SU-DHL-6 (cell line): ENCODE measurements around the gene SPTAN1.

Experiments used
- H2AFZ ChIP-seq: fragments of 200-600 bp; sonication (generic); 2 replicates; pipeline ENCODE4 v1.6.1; 2014; ENCODE audit warnings: low read depth, mild to moderate bottlenecking, moderate library complexity, mixed read lengths, antibody characterized with exemption, low read length; ENCODE audit not compliant: severe bottlenecking
- H3F3A ChIP-seq: fragments of 200-600 bp; shearing (Covaris generic); 2 replicates; pipeline ENCODE4 v1.6.0; 2016; ENCODE audit warnings: antibody characterized with exemption, mild to moderate bottlenecking; ENCODE audit not compliant: insufficient read depth
- H3K27ac ChIP-seq: fragments of 200-600 bp; sonication (generic); 2 replicates; pipeline ENCODE4 v1.5.1; 2016; ENCODE audit warnings: low read depth, mild to moderate bottlenecking, low read length, moderate library complexity, mixed read lengths
- H3K27me3 ChIP-seq: fragments of 200-600 bp; sonication (generic), shearing (Covaris generic); 2 replicates; pipeline ENCODE4 v1.6.0; 2014; ENCODE audit warnings: mild to moderate bottlenecking, low read length
- H3K36me3 ChIP-seq: fragments of 200-600 bp; sonication (generic); 2 replicates; pipeline ENCODE4 v1.6.1; 2014; ENCODE audit warnings: mild to moderate bottlenecking, low read length, mixed read lengths
- H3K4me2 ChIP-seq: fragments of 300-600, 200-600 bp; shearing (Covaris generic), sonication (generic); 2 replicates; pipeline ENCODE4 v1.6.0; 2014; ENCODE audit warnings: low read length, low read depth, mild to moderate bottlenecking; ENCODE audit not compliant: poor library complexity, severe bottlenecking
- H3K4me3 ChIP-seq: fragments of 200-600 bp; sonication (generic); 2 replicates; pipeline ENCODE4 v1.5.1; 2014; ENCODE audit warnings: antibody characterized with exemption, low read length, mild to moderate bottlenecking, mixed read lengths; ENCODE audit not compliant: insufficient read depth, poor library complexity, severe bottlenecking
- H3K79me2 ChIP-seq: fragments of 200-600 bp; sonication (generic); 2 replicates; pipeline ENCODE4 v1.6.1; 2014; ENCODE audit warnings: mild to moderate bottlenecking, low read length, moderate library complexity; ENCODE audit not compliant: insufficient read depth
- H3K9ac ChIP-seq: fragments of 200-600 bp; sonication (generic); 2 replicates; pipeline ENCODE4 v1.7.0; 2014; ENCODE audit warnings: mild to moderate bottlenecking, low read length
- H3K9me2 ChIP-seq: fragments of 200-600 bp; sonication (generic); replicated peaks from 2 replicates; pipeline ENCODE4 v1.6.1; 2014; ENCODE audit warnings: low read length; ENCODE audit not compliant: insufficient read depth
- H3K9me3 ChIP-seq: fragments of 200-600 bp; sonication (generic); 2 replicates; pipeline ENCODE4 v1.6.1; 2014; ENCODE audit warnings: low read length, mixed read lengths; ENCODE audit not compliant: insufficient read depth
- H4K20me1 ChIP-seq: fragments of 200-600 bp; sonication (generic); 2 replicates; pipeline ENCODE4 v1.6.1; 2014; ENCODE audit warnings: low read depth, mild to moderate bottlenecking, antibody characterized with exemption, low read length, moderate library complexity, mixed read lengths
- CTCF ChIP-seq: fragments of 200-600 bp; sonication (generic); IDR thresholded peaks from one replicate; pipeline ENCODE4 v1.5.1; 2017; ENCODE audit warnings: antibody characterized with exemption, mild to moderate bottlenecking, low read length, moderate library complexity; ENCODE audit not compliant: insufficient read depth, poor library complexity, severe bottlenecking
- EZH2phosphoT487 ChIP-seq: fragments of 200-600 bp; sonication (generic), shearing (Covaris generic); conservative IDR thresholded peaks from 2 replicates; pipeline ENCODE4 v1.6.1; 2018; ENCODE audit warnings: mild to moderate bottlenecking, antibody characterized with exemption, low read length, moderate library complexity, mixed read lengths

SPTAN1 gene

GRCh38 chr9:128593856-128594255, 41.5 kb downstream of the SPTAN1 start:
- Histone ChIP-seq H3K9me3 (no peaks in the 10 kb centered on the region), H4K20me1 (no peaks in the 10 kb centered on the region), H2AFZ (no peak overlapping the region), H3K4me3 (no peak overlapping the region), H3F3A (no peaks in the 10 kb centered on the region), H3K36me3 (peaks cover 19% of the 10 kb centered on the region; the same call in 1 of the 2 replicates), H3K79me2 (no peaks in the 10 kb centered on the region), H3K9ac (no peak overlapping the region), H3K27me3 (no peaks in the 10 kb centered on the region), H3K4me2 (no peak overlapping the region), H3K9me2 (no peaks in the 10 kb centered on the region), H3K27ac (no peak overlapping the region)
- no peak for TF ChIP-seq EZH2phosphoT487
- no peak for TF ChIP-seq CTCF

GRCh38 chr9:128595471-128595870, 43.1 kb downstream of the SPTAN1 start:
- Histone ChIP-seq H3K79me2 (no peaks in the 10 kb centered on the region), H3K36me3 (peaks cover 23% of the 10 kb centered on the region), H3K9me3 (no peaks in the 10 kb centered on the region), H3K9me2 (no peaks in the 10 kb centered on the region), H3F3A (0 out of 2 replicates have a peak, but pooled peaks cover 3% of the 10 kb centered on the region), H3K9ac (no peak overlapping the region), H3K4me3 (no peak overlapping the region), H3K27ac (no peak overlapping the region), H2AFZ (no peak overlapping the region), H3K4me2 (no peak overlapping the region), H3K27me3 (no peaks in the 10 kb centered on the region), H4K20me1 (no peaks in the 10 kb centered on the region)
- TF ChIP-seq CTCF: no peak
- no peak for TF ChIP-seq EZH2phosphoT487

GRCh38 chr9:128600099-128600498, 47.7 kb downstream of the SPTAN1 start:
- Histone ChIP-seq H3K27ac (no peak overlapping the region), H3K79me2 (no peaks in the 10 kb centered on the region), H3F3A (0 out of 2 replicates have a peak, but pooled peaks cover 3% of the 10 kb centered on the region), H3K9ac (no peak overlapping the region), H3K4me3 (no peak overlapping the region), H3K27me3 (no peaks in the 10 kb centered on the region), H3K9me3 (no peaks in the 10 kb centered on the region), H3K4me2 (no peak overlapping the region), H2AFZ (no peak overlapping the region), H3K36me3 (peaks cover 21% of the 10 kb centered on the region), H4K20me1 (no peaks in the 10 kb centered on the region), H3K9me2 (no peaks in the 10 kb centered on the region)
- TF ChIP-seq CTCF (no peak), EZH2phosphoT487 (no peak)
